K562 (cell line): ENCODE data around the gene ST7. TPM values are rescaled to one million over a fixed set of nuclear protein-coding genes. Genes with fewer than 3 reads are reported as not detected.

Experiments used
- ARNT ChIP-seq, 2 experiments: fragments of 450-650 bp; IDR thresholded peaks; 2 replicates each; pipeline ENCODE4 v1.6.1; 2016; ENCODE audit warnings: mild to moderate bottlenecking in 1 of 2
- CBFA2T2 ChIP-seq: fragments of 450-650 bp; conservative IDR thresholded peaks from 2 replicates; pipeline ENCODE4 v1.6.1; 2017; ENCODE audit warnings: mild to moderate bottlenecking
- CREB1 ChIP-seq, 2 experiments: sonication (generic) in 1 of 2; formaldehyde crosslinking in 1 of 2; IDR thresholded peaks; 2 replicates each; pipeline versions ENCODE4 v1.6.1 to v1.8.0; 2012 to 2022; ENCODE audit warnings: inconsistent platforms in 1 of 2, mild to moderate bottlenecking in 1 of 2, missing genetic modification reagents in 1 of 2, moderate library complexity in 1 of 2
- HMGN3 ChIP-seq: IDR thresholded peaks from 2 replicates; pipeline ENCODE4 v1.6.1; 2011; ENCODE audit warnings: borderline replicate concordance, low read depth, mild to moderate bottlenecking, mixed read lengths, low read length; ENCODE audit not compliant: insufficient read length; ENCODE audit errors: extremely low read depth
- MEIS2 ChIP-seq: fragments of 450-650 bp; IDR thresholded peaks from 2 replicates; pipeline ENCODE4 v1.6.1; 2014; ENCODE audit warnings: mild to moderate bottlenecking; ENCODE audit not compliant: partially characterized antibody
- PBX2 ChIP-seq, 2 experiments: IDR thresholded peaks in 1 of 2; conservative IDR thresholded peaks in 1 of 2; 2 replicates each; pipeline ENCODE4 v1.6.1; 2016; ENCODE audit warnings: low read depth in 2 of 2, mild to moderate bottlenecking in 1 of 2, missing compliant biosample characterization in 1 of 2, missing genetic modification characterization in 1 of 2, moderate library complexity in 1 of 2
- PKNOX1 ChIP-seq: fragments of 450-650 bp; IDR thresholded peaks from 2 replicates; pipeline ENCODE4 v1.6.1; 2016
- PTRF ChIP-seq: fragments of 450-650 bp; IDR thresholded peaks from 2 replicates; pipeline ENCODE4 v1.6.1; 2016; ENCODE audit warnings: mild to moderate bottlenecking, missing genetic modification characterization, missing compliant biosample characterization
- PURB ChIP-seq: sonication (generic); formaldehyde crosslinking; IDR thresholded peaks from 2 replicates; pipeline ENCODE4 v1.9.0; 2021; ENCODE audit warnings: low read depth, mild to moderate bottlenecking, missing genetic modification reagents
- RAD51 ChIP-seq: fragments of 450-650 bp; IDR thresholded peaks from 2 replicates; pipeline ENCODE4 v1.7.1; 2016; ENCODE audit warnings: low read depth, mild to moderate bottlenecking, borderline replicate concordance
- SAFB ChIP-seq: fragments of 200-400 bp; formaldehyde crosslinking; IDR thresholded peaks from 2 replicates; pipeline ENCODE4 v1.6.1; 2017; ENCODE audit warnings: low read depth, low read length, borderline replicate concordance
- SLC30A9 ChIP-seq: fragments of 250-450 bp; sonication (Bioruptor Pico); IDR thresholded peaks from 2 replicates; pipeline ENCODE4 v1.8.0; 2022; ENCODE audit warnings: mild to moderate bottlenecking, moderate library complexity
- ZNF146 ChIP-seq: IDR thresholded peaks from one replicate; pipeline ENCODE4 v1.6.1; 2018; ENCODE audit warnings: missing compliant biosample characterization; ENCODE audit not compliant: unreplicated experiment
- ZNF561 ChIP-seq: fragments of 450-650 bp; formaldehyde crosslinking; conservative IDR thresholded peaks from 2 replicates; pipeline ENCODE4 v1.4.0; 2020; ENCODE audit warnings: mild to moderate bottlenecking, moderate library complexity
- ZNF717 ChIP-seq: fragments of 250-450 bp; sonication (Bioruptor Pico); IDR thresholded peaks from 2 replicates; pipeline ENCODE4 v1.5.0; 2021
- polyA plus RNA-seq, 8 experiments: library from polyadenylated mRNA; depleted of rRNA in 4 of 8; stranded (reverse) in 5 of 8; unstranded in 3 of 8; fragments of >200 nt; fragmentation: Nextera tagmentation in 2 of 8; fragmentation: Illumina TruSeq in 1 of 8; extraction: Ambion mirVana in 2 of 8; extraction: Trizol in 1 of 8; gene quantifications; 2 replicates each; pipeline versions ENCODE4 v1.2.1 to v1.2.3, GENCODE V29; 2011 to 2014; ENCODE audit warnings: inconsistent platforms in 1 of 8, missing spikeins in 1 of 8
- total RNA-seq, 7 experiments: library from RNA; depleted of rRNA in 6 of 7; stranded (reverse); fragments of >200 nt in 6 of 7; fragmentation: Illumina TruSeq in 2 of 7; extraction: Trizol in 2 of 7; gene quantifications; 2 replicates each; pipeline versions ENCODE4 v1.2.1 to v1.2.3, GENCODE V29; 2011 to 2021; ENCODE audit warnings: low replicate concordance in 1 of 7

The ST7 gene
- total and polyA plus RNA-seq, 9 of the 15 experiments (the other 6 are each of a cell fraction or from before 2014, with no cell fraction given): 23.9 to 56.3 (median 36.9) TPM

- TF ChIP-seq PKNOX1 (peak; percentile 33; the same call in 1 of the 2 replicates), HMGN3 (no peak), PTRF (tag) (no peak), SAFB (no peak), PURB (CRISPR knock-in tag) (no peak), CBFA2T2 (no peak), SLC30A9 (no peak), ZNF717 (CRISPR knock-in tag) (no peak), MEIS2 (peak; percentile 85), ZNF561 (CRISPR knock-in tag) (no peak), ARNT (IDR thresholded peaks at IDR 0.05) (no peak), CREB1 (IDR thresholded peaks at IDR 0.05) (no peak), CREB1 (CRISPR knock-in tag; IDR thresholded peaks at IDR 0.05) (no peak), ZNF146 (CRISPR knock-in tag) (no peak), PBX2 (CRISPR knock-in tag; IDR thresholded peaks at IDR 0.05; ENCODE audit: low read depth) (no peak), PBX2 (tag; conservative IDR thresholded peaks at IDR 0.05; ENCODE audit: low read depth) (peak; percentile 59; the same call in 1 of the 2 replicates), RAD51 (0 out of 2 replicates have a peak, but pooled peaks have one; percentile 26)
Measured at GRCh38 chr7:117146059-117146458, 192.8 kb downstream of the ST7 start (continued).
